Measurements from ENCODE around the gene SPRYD3.

- no peak for TF ChIP-seq GATA3 (IDR thresholded peaks at IDR 0.05; ENCODE audit: low read depth, low read length)
- no peak for TF ChIP-seq GATA2 (IDR thresholded peaks at IDR 0.05; ENCODE audit: low read depth, low read length)
These were observed 32.5 kb downstream of the SPRYD3 start for GRCh38 chr12:53046655-53047220.
